Activated CD4-positive, alpha-beta T cell treated with anti-CD3 and anti-CD28 coated beads, Interleukin-2, amount 50 U/mL, for 1 hour (primary cell): ENCODE measurements around the gene TCF12.

ENCODE experiments used
- DNase-seq: peaks from one replicate; pipeline ENCODE4 v3.0.0-alpha.2; 2020

TCF12 gene

GRCh38 chr15:57327985-57328471, 409.6 kb downstream of the TCF12 start:
- DNase-seq = no peak

- DNase-seq = no peak
Observed at GRCh38 chr15:57328479-57328878, 410.0 kb downstream of the TCF12 start.

- no peak for DNase-seq
Observed at GRCh38 chr15:57328897-57329296, 410.5 kb downstream of the TCF12 start.

- DNase-seq = no peak
Observed at GRCh38 chr15:57329582-57330367, 411.3 kb downstream of the TCF12 start.

GRCh38 chr15:57330619-57331340, 412.3 kb downstream of the TCF12 start:
- no peak for DNase-seq

GRCh38 chr15:57332326-57332725, 413.9 kb downstream of the TCF12 start:
- DNase-seq = no peak

GRCh38 chr15:57333487-57333886, 415.0 kb downstream of the TCF12 start:
- DNase-seq = no peak

- DNase-seq = no peak
Observed at GRCh38 chr15:57334257-57334656, 415.8 kb downstream of the TCF12 start.

GRCh38 chr15:57335293-57335715, 416.9 kb downstream of the TCF12 start:
- DNase-seq = no peak

- DNase-seq = no peak
Observed at GRCh38 chr15:57335719-57336118, 417.3 kb downstream of the TCF12 start.

GRCh38 chr15:57337868-57338411, 419.5 kb downstream of the TCF12 start:
- no peak for DNase-seq

GRCh38 chr15:57339321-57339720, 420.9 kb downstream of the TCF12 start:
- DNase-seq = no peak
